ENCODE measurements around the gene FAM167B. TPM values are rescaled to one million over a fixed set of nuclear protein-coding genes. Genes with fewer than 3 reads are reported as not detected.

Gene FAM167B
- total RNA-seq, 5 donors from 2014 or later (not counting 1 experiment from before 2014, with no cell fraction given) = 0.65 to 1.0 (median 0.95) TPM

- Histone ChIP-seq H3K36me3 (ENCODE audit: control insufficient read depth in 2 of 2, extremely low read depth in 1 of 2, insufficient read depth in 1 of 2, low read length in 1 of 2) (peaks cover 0 to 8% of the 10 kb centered on the region in 2 donors), H3K27ac (ENCODE audit: low read length) (no peak within 1 kb of the TSS), H3K9me3 (no peaks in the 10 kb centered on the region), H3K4me1 (ENCODE audit: control insufficient read depth in 1 of 2, extremely low read depth in 1 of 2, insufficient read depth in 2 of 2, low read length in 2 of 2) (peaks cover 3 to 31% of the 10 kb centered on the region in 2 experiments), H3K27me3 (replicated peaks in 1 of 2; ENCODE audit: control insufficient read depth in 2 of 2, extremely low read depth in 1 of 2, insufficient read depth in 2 of 2, low read length in 1 of 2) (no peaks in the 10 kb centered on the region), H3K4me3 (ENCODE audit: control insufficient read depth in 1 of 2, extremely low read depth in 1 of 2, low read length in 1 of 2) (no peak within 1 kb of the TSS)
- H3K9me3 Mint-ChIP-seq = no peaks in the 10 kb centered on the region
- ChIA-PET POLR2A (no interaction called here), CTCF (no interaction called here)
- no peak for DNase-seq
- peaks cover 8 to 32% (median 14%) of the 10 kb centered on the region in 3 donors for H3K4me1 Mint-ChIP-seq
- no peaks in the 10 kb centered on the region for H3K36me3 Mint-ChIP-seq
- H3K4me3 Mint-ChIP-seq = no peak within 1 kb of the TSS
- H3K27me3 Mint-ChIP-seq = no peaks in the 10 kb centered on the region
- no peak for ATAC-seq (replicated peaks in 1 of 4)
- H3K27ac Mint-ChIP-seq = no peak within 1 kb of the TSS
- WGBS (ENCODE audit: insufficient coverage) = 93% methylated on average over 2 of the region's 5 CpGs
Observed at GRCh38 chr1:32208891-32209328, 38.1 kb upstream of the FAM167B start, which contains the start of gene DCDC2B. DCDC2B (plus strand) TSS chr1:32209089; CDS start chr1:32209094, 5 bp downstream.

DNA sequence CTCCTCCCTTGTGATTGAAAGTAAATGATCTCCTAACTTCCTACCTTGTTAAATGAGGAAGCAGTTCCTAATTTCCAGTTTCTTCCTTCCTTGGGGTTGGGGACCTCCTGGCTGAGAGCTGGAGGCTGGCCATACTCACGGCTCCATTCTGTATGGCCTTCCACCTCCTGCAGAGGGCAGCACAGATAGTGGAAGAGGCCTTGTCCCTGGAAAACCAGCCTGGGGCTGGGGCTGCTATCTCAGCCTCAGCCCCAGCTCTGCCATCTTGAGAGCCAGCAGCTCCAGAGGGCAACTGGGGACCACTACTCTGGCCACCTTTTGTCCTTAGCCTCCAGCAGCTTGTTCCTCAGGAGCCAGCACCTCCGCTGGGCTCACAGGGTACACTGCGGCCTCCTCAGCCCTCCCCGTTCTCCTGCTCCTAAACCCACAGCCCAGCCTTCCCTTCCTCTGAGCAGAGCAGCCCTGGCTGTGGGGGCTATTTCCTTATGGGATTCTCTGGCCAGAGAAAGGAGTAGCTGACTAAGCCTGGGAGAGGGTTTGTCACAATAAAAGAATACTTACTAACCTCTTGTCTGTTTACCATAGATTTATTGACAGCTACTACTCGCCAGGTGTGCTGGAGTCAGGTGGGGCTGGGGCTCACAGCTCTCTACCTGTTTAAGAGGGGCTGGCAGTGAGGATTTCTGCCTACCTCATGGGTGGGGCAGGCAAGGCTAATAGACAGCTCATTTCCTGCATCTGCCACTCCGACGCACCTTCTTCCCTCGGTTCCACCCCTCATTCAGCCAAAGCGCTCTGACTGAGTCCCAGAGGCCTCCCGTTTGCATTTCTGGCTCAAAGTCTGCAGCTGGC, 31.2 kb upstream of the FAM167B start:
- Histone ChIP-seq H3K4me1 (ENCODE audit: control insufficient read depth in 1 of 2, extremely low read depth in 1 of 2, insufficient read depth in 2 of 2, low read length in 2 of 2) (peaks cover 8 to 19% of the 10 kb centered on the region in 2 experiments), H3K4me3 (ENCODE audit: control insufficient read depth in 1 of 2, extremely low read depth in 1 of 2, low read length in 1 of 2) (peak overlapping the region in 1 of 2 donors; percentile 1), H3K9me3 (no peaks in the 10 kb centered on the region), H3K36me3 (ENCODE audit: control insufficient read depth in 2 of 2, extremely low read depth in 1 of 2, insufficient read depth in 1 of 2, low read length in 1 of 2) (peaks cover 5 to 36% of the 10 kb centered on the region in 2 donors), H3K27ac (ENCODE audit: low read length) (peak overlapping the region; percentile 15), H3K27me3 (replicated peaks in 1 of 2; ENCODE audit: control insufficient read depth in 2 of 2, extremely low read depth in 1 of 2, insufficient read depth in 2 of 2, low read length in 1 of 2) (no peaks in the 10 kb centered on the region)
- Mint-ChIP-seq H3K27ac (peak overlapping the region; percentile 58 to 71), H3K36me3 (peaks cover 20% of the 10 kb centered on the region), H3K27me3 (no peaks in the 10 kb centered on the region), H3K4me1 (peaks cover 18 to 27% (median 23%) of the 10 kb centered on the region in 3 donors), H3K4me3 (peak overlapping the region in 1 of 3 donors; percentile 27), H3K9me3 (no peaks in the 10 kb centered on the region)
- DNase-seq (peak in 31 of 35 experiments; percentile 9 to 74 (median 44)), ATAC-seq (replicated peaks in 1 of 4) (peak; percentile 82 to 92 (median 84))
- WGBS (ENCODE audit: insufficient coverage) = 82% methylated on average over 2 of the region's 10 CpGs
- ChIA-PET POLR2A (interaction anchor here in 1 of 2 donors (0.8 kb wide), 1 partner anchor 13 kb away, joined by 3 read pairs; no protein-coding TSS in a partner anchor), CTCF (interaction anchor here (0.5 to 2.7 kb wide), 29 partner anchors 8 to 203 kb away, joined by 3 to 17 read pairs (median 3); partner anchors contain the start of genes BSDC1 (in 1 of the 2), HDAC1 (in 1 of the 2), IQCC (in 1 of the 2) and MARCKSL1 (in 1 of the 2))

DNA sequence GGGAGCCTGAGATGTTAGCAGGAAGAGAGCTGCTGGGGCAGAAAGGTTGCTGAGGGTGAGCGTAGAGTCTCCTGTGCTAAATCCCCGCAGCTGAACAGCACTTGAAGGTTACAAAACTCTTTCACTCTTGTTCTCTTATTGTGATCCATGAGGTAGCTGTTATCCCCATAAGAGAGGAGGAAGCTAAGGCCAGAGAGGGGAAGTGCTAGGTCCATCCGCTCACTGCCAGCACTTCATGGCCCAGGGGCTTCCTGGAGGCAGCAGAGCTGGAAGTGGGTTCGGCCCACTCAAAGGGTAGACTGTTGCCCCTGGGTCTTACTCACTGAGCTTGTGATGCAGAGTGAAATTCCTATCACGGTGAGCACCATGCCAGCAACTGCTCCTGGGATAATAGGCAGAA, 30.5 kb upstream of the FAM167B start:
- Mint-ChIP-seq H3K27ac (peak overlapping the region; percentile 55 to 71), H3K4me1 (peaks cover 23 to 34% (median 29%) of the 10 kb centered on the region in 3 donors), H3K27me3 (no peaks in the 10 kb centered on the region), H3K36me3 (peaks cover 20% of the 10 kb centered on the region), H3K9me3 (no peaks in the 10 kb centered on the region), H3K4me3 (peak overlapping the region in 1 of 3 donors; percentile 27)
- peaks cover 5 to 36% of the 10 kb centered on the region in 2 donors for H3K36me3 ChIP-seq (ENCODE audit: control insufficient read depth in 2 of 2, extremely low read depth in 1 of 2, insufficient read depth in 1 of 2, low read length in 1 of 2)
- no peak for ATAC-seq (replicated peaks in 1 of 4)
- ChIA-PET POLR2A (interaction anchor here in 1 of 2 donors (0.9 kb wide), 1 partner anchor 105 kb away, joined by 4 read pairs; no protein-coding TSS in a partner anchor), CTCF (interaction anchor here (0.5 to 2.7 kb wide), 18 partner anchors 9 to 179 kb away, joined by 3 to 17 read pairs (median 4); partner anchors contain the start of genes HDAC1 (in 1 of the 2), IQCC (in 1 of the 2) and MARCKSL1 (in 1 of the 2))
- no peaks in the 10 kb centered on the region for H3K27me3 ChIP-seq (replicated peaks in 1 of 2; ENCODE audit: control insufficient read depth in 2 of 2, extremely low read depth in 1 of 2, insufficient read depth in 2 of 2, low read length in 1 of 2)
- H3K4me1 ChIP-seq (ENCODE audit: control insufficient read depth in 1 of 2, extremely low read depth in 1 of 2, insufficient read depth in 2 of 2, low read length in 2 of 2) = peaks cover 13 to 26% of the 10 kb centered on the region in 2 experiments
- H3K27ac ChIP-seq (ENCODE audit: low read length) = no peak overlapping the region
- WGBS (ENCODE audit: insufficient coverage) = 100% methylated on average over 2 of the region's 5 CpGs
- no peak for DNase-seq
- no peaks in the 10 kb centered on the region for H3K9me3 ChIP-seq
- no peak overlapping the region for H3K4me3 ChIP-seq (ENCODE audit: control insufficient read depth in 1 of 2, extremely low read depth in 1 of 2, low read length in 1 of 2)

DNA sequence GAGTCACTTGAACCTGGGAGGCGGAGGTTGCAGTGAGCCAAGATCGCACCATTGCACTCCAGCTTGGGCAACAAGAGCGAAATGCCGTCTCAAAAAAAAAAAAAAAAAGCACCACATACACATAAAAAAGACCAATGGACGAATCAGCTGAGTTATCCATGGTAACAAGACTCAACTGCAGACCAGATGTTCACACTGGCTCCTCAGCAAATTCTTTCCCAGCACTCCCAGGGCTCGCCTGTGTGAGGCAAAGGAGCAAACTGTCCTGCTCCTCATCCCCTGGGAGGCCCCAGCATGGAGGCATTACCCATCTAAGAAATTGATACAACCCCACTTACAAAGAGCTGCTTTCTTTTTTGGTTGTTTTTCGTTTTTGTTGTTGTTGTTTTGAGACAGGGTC, 28.0 kb upstream of the FAM167B start:
- Histone ChIP-seq H3K27me3 (replicated peaks in 1 of 2; ENCODE audit: control insufficient read depth in 2 of 2, extremely low read depth in 1 of 2, insufficient read depth in 2 of 2, low read length in 1 of 2) (no peaks in the 10 kb centered on the region), H3K4me1 (ENCODE audit: control insufficient read depth in 1 of 2, extremely low read depth in 1 of 2, insufficient read depth in 2 of 2, low read length in 2 of 2) (peaks cover 27 to 47% of the 10 kb centered on the region in 2 experiments), H3K9me3 (no peaks in the 10 kb centered on the region), H3K36me3 (ENCODE audit: control insufficient read depth in 2 of 2, extremely low read depth in 1 of 2, insufficient read depth in 1 of 2, low read length in 1 of 2) (peaks cover 8 to 42% of the 10 kb centered on the region in 2 donors), H3K27ac (ENCODE audit: low read length) (no peak overlapping the region), H3K4me3 (ENCODE audit: control insufficient read depth in 1 of 2, extremely low read depth in 1 of 2, low read length in 1 of 2) (no peak overlapping the region)
- Mint-ChIP-seq H3K27me3 (no peaks in the 10 kb centered on the region), H3K36me3 (peaks cover 22% of the 10 kb centered on the region), H3K4me1 (peaks cover 38 to 57% (median 47%) of the 10 kb centered on the region in 3 donors), H3K9me3 (no peaks in the 10 kb centered on the region), H3K27ac (no peak overlapping the region), H3K4me3 (no peak overlapping the region)
- no peak for ATAC-seq (replicated peaks in 1 of 4)
- ChIA-PET POLR2A (no interaction called here), CTCF (interaction anchor here in 1 of 2 donors (0.7 kb wide), 1 partner anchor 383 kb away, joined by 4 read pairs; no protein-coding TSS in a partner anchor)
- no peak for DNase-seq
- 43% methylated on average over 1 of the region's 7 CpGs for WGBS (ENCODE audit: insufficient coverage)

DNA sequence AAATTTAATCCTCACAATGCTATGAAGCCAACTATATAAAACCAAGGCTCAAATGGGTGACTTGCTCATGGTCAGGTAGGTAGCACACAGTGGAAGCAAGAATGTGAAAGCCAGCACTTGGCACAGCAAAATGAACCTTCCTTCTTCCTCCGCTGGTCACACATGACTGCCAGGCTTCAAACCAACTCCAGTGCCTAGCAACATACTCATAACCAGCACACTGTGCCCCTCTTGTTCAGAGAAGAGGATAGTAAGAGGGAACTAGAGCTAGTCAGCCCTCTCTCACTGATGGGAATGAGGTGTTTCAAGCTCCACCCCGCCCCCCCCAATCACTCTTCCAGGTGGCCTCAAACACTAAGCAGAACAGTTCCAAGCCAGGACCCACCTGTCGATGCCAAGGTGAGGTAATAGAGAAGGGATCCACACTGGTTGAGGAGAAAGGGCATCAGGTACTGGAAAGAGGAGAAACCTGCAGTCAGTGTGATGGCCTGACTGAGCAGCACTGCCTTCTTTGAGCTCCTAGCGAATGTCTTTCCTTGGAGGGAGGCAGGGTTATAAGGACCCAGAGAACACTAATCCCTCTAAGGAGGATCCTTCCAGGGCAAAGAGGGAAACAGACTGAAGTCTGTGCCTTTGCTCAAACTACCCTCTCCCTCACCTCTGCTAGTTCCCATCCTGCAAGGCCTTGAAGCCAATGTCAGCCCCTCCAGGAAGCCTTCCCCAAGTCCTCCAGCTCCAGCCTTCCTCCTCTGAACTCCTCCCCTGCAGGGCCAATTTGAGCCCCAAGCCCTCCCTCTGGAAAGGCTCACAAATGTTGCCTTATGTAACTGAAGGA, 26.1 kb upstream of the FAM167B start:
- H3K27me3 ChIP-seq (replicated peaks in 1 of 2; ENCODE audit: control insufficient read depth in 2 of 2, extremely low read depth in 1 of 2, insufficient read depth in 2 of 2, low read length in 1 of 2) = no peaks in the 10 kb centered on the region
- Mint-ChIP-seq H3K4me1 (peaks cover 33 to 59% (median 47%) of the 10 kb centered on the region in 3 donors), H3K4me3 (peak overlapping the region; percentile 90 to 96 (median 94)), H3K27ac (peak overlapping the region; percentile 27 to 97), H3K27me3 (no peaks in the 10 kb centered on the region), H3K9me3 (no peaks in the 10 kb centered on the region), H3K36me3 (peaks cover 27% of the 10 kb centered on the region)
- H3K27ac ChIP-seq (ENCODE audit: low read length) = no peak overlapping the region
- no peaks in the 10 kb centered on the region for H3K9me3 ChIP-seq
- peak overlapping the region; percentile 25 to 98 for H3K4me3 ChIP-seq (ENCODE audit: control insufficient read depth in 1 of 2, extremely low read depth in 1 of 2, low read length in 1 of 2)
- ChIA-PET POLR2A (no interaction called here), CTCF (interaction anchor here (0.5 to 0.8 kb wide), 3 partner anchors 11 to 112 kb away, joined by 3 to 4 read pairs (median 3); no protein-coding TSS in a partner anchor)
- peaks cover 26 to 42% of the 10 kb centered on the region in 2 experiments for H3K4me1 ChIP-seq (ENCODE audit: control insufficient read depth in 1 of 2, extremely low read depth in 1 of 2, insufficient read depth in 2 of 2, low read length in 2 of 2)
- H3K36me3 ChIP-seq (ENCODE audit: control insufficient read depth in 2 of 2, extremely low read depth in 1 of 2, insufficient read depth in 1 of 2, low read length in 1 of 2) = peaks cover 15 to 39% of the 10 kb centered on the region in 2 donors
- no peak for DNase-seq
- no peak for ATAC-seq (replicated peaks in 1 of 4)
- WGBS (ENCODE audit: insufficient coverage) = 100% methylated on average over 1 of the region's 4 CpGs

Data from T-cell (primary cell).